Activated naive CD4-positive, alpha-beta T cell treated with anti-CD3 and anti-CD28 coated beads, Interleukin-2, amount 50 U/mL, for 72 hours (primary cell): ENCODE data around the gene PRAME. TPM values are rescaled to one million over a fixed set of nuclear protein-coding genes. Genes with fewer than 3 reads are reported as not detected.
"Not testable (repeated sequence)": the region's sequence is repeated elsewhere in the genome, so short reads cannot be mapped to it uniquely, and the experiment has no call there.

ENCODE experiments used
- ATAC-seq, 2 donors: fragments of 150-1000 bp; cut with Tn5 transposase; 2 replicates each; pipeline ENCODE4 v1.10.0; 2021; ENCODE audit warnings: mild to moderate bottlenecking in 2 of 2, moderate library complexity in 2 of 2
- DNase-seq, 2 donors: peaks; one replicate each; pipeline ENCODE4 v3.0.0; 2021 to 2022; ENCODE audit warnings: low spot score in 2 of 2
- H3K27ac Mint-ChIP-seq, 2 donors: one replicate each; pipeline ENCODE4 v1.8.0; 2022; ENCODE audit warnings: mild to moderate bottlenecking in 2 of 2, mixed read lengths in 2 of 2
- H3K36me3 Mint-ChIP-seq, 2 donors: one replicate each; pipeline ENCODE4 v1.8.0; 2022; ENCODE audit warnings: mixed read lengths in 2 of 2
- H3K9me3 Mint-ChIP-seq, 2 donors: one replicate each; pipeline ENCODE4 v1.8.0; 2022; ENCODE audit warnings: mixed read lengths in 2 of 2
- total RNA-seq, 2 donors: library from RNA; stranded (reverse); gene quantifications; one replicate each; pipeline ENCODE4 v1.2.3, GENCODE V29; 2022

The PRAME gene
- total RNA-seq, 2 donors from 2014 or later: 0.23 TPM; not detected in 1

DNA sequence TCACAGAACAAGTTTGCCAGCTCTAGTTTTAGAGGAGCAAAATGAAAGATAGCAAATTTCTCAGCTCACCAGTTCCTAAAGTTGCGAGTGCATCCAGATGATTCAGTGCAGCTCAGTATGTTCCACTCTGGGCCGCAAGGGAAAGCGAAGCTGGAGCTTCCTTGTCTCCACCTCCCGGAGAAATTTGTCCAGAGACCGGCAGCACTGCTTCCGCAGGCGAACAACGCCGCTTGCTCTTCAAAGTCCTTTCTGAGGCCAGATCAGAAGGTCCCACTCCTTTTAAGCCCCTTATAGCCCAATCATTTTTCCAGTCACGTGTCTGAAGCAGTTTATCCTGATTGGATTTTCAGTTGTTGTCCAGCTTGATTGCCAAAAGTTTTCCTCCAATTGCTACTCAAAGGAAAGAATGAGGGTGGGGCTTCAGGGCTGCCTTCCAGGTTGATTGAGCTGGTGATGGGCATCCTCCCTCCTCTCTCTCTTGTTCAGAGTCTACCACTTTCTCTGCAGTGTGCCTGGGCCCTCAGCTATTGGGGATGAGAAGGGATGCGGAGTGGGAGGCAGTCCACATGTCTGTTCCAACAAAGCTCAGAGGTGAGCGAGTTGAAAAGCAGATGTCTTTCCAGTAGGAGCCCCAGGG is 38.9 kb downstream of the PRAME start, which contains the start of gene ZNF280A:
TSS of gene ZNF280A (minus strand) at position 251 of the 637 bp plus-strand sequence. CDS start 4,640 bp downstream, outside the sequence.
- Mint-ChIP-seq H3K27ac (no peak within 1 kb of the TSS), H3K9me3 (no peaks in the 10 kb centered on the region), H3K36me3 (no peaks in the 10 kb centered on the region)
- DNase-seq (no peak), ATAC-seq (no peak)

GRCh38 chr22:22519591-22519990 is 39.5 kb downstream of the PRAME start:
- ATAC-seq (no peak), DNase-seq (no peak)
- H3K36me3 Mint-ChIP-seq: no peaks in the 10 kb centered on the region
- no peak overlapping the region for H3K27ac Mint-ChIP-seq
- no peaks in the 10 kb centered on the region for H3K9me3 Mint-ChIP-seq

GRCh38 chr22:22516992-22517391 is 42.1 kb downstream of the PRAME start:
- no peak for DNase-seq
- ATAC-seq: no peak
- H3K36me3 Mint-ChIP-seq: no peaks in the 10 kb centered on the region
- no peaks in the 10 kb centered on the region for H3K9me3 Mint-ChIP-seq
- H3K27ac Mint-ChIP-seq: no peak overlapping the region

DNA sequence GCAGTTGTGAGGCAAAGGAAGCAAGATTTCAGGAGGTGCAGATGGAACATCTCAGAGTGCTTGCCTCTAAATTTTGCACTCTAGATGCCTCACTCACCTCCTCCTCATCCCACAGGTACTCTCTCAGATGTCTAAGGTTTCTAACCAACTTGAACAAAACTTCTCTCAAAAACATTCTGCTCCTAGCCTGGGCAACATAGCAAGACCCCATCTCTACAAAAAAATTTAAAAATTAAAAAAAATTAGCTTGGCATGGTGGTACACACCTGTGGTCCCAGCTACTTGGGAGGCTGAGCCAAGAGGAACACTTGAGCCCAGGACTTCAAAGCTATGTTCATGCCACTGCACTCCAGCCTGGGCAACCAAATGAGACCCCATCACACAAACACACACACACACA is 43.2 kb downstream of the PRAME start:
- Mint-ChIP-seq H3K36me3 (no peaks in the 10 kb centered on the region), H3K27ac (no peak overlapping the region), H3K9me3 (no peaks in the 10 kb centered on the region)
- DNase-seq (no peak), ATAC-seq (no peak)

- not testable (repeated sequence) for ATAC-seq, H3K9me3 Mint-ChIP-seq, DNase-seq, H3K27ac Mint-ChIP-seq, H3K36me3 Mint-ChIP-seq
Measured at GRCh38 chr22:22514431-22514830, 44.6 kb downstream of the PRAME start.

GRCh38 chr22:22513619-22514018 is 45.4 kb downstream of the PRAME start:
- ATAC-seq: no peak
- no peak for DNase-seq
- Mint-ChIP-seq H3K9me3 (peaks cover 3 to 9% of the 10 kb centered on the region in 2 donors), H3K27ac (no peak overlapping the region), H3K36me3 (peaks cover 5 to 9% of the 10 kb centered on the region in 2 donors)

GRCh38 chr22:22512951-22513350 is 46.1 kb downstream of the PRAME start:
- Mint-ChIP-seq H3K9me3 (peaks cover 3 to 9% of the 10 kb centered on the region in 2 donors), H3K27ac (no peak overlapping the region), H3K36me3 (peaks cover 5 to 9% of the 10 kb centered on the region in 2 donors)
- DNase-seq (no peak), ATAC-seq (no peak)

- not testable (repeated sequence) for ATAC-seq, H3K27ac Mint-ChIP-seq, DNase-seq, H3K9me3 Mint-ChIP-seq
- H3K36me3 Mint-ChIP-seq: peaks cover 9 to 17% of the 10 kb centered on the region in 2 donors
Measured at GRCh38 chr22:22510833-22511232, 48.2 kb downstream of the PRAME start.

GRCh38 chr22:22509912-22510311 is 49.2 kb downstream of the PRAME start:
- not testable (repeated sequence) for DNase-seq, H3K27ac Mint-ChIP-seq, ATAC-seq, H3K9me3 Mint-ChIP-seq
- H3K36me3 Mint-ChIP-seq: peaks cover 12 to 21% of the 10 kb centered on the region in 2 donors

DNA sequence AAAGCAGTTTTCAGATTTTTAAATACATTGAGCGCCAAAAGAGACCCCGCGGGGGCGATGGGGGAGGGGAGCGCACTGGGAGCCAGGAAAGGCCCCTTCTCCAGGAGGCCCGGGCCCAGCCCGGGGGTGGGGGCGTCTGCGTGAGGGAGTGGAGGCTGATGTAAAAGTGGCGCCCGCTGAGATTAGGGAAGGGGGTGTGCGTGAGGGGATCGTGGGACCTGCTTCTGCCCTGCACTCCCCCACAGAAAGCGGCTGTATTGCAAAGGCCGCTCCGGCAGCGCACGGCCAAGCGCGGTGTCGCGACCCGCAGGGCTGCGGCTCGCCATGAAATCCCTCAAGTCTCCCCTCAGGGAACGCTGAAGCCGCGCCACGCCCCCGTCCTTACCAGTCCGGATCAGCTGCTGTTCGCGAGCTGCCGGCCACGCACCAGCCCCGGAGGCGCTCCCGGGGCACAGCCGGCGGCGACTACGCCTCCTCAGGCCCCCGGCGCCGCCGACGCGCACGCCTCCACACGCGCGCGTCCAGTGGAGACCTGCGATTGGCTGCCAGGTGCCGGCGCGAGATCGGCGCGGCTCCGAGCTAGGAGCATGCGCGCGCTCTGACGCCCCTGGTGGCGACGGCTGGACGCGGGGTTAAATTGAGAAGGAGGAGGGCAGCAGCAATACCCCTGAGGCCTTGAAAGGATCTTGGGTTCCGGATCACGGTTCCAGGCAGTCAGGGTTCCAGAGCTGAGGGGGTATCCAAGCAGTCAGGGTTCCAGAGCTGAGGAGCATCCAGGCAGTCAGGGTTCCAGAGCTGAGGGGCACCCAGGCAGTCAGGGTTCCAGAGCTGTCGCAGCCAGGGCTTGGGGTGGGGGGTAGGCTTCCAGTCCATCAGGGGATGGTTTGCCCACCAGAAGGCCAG is 50.5 kb downstream of the PRAME start, which contains the start of gene ZNF280B:
TSS of gene ZNF280B (minus strand) at position 469 of the 903 bp plus-strand sequence. CDS start 19,344 bp downstream, outside the sequence.
- DNase-seq: peak; percentile 82 to 91
- ATAC-seq: peak; percentile 98 to 99
- H3K27ac Mint-ChIP-seq: peak within 1 kb of the TSS in 1 of 2 donors; percentile 71
- peaks cover 3 to 9% of the 10 kb centered on the region in 2 donors for H3K9me3 Mint-ChIP-seq
- H3K36me3 Mint-ChIP-seq: peaks cover 19 to 26% of the 10 kb centered on the region in 2 donors

DNA sequence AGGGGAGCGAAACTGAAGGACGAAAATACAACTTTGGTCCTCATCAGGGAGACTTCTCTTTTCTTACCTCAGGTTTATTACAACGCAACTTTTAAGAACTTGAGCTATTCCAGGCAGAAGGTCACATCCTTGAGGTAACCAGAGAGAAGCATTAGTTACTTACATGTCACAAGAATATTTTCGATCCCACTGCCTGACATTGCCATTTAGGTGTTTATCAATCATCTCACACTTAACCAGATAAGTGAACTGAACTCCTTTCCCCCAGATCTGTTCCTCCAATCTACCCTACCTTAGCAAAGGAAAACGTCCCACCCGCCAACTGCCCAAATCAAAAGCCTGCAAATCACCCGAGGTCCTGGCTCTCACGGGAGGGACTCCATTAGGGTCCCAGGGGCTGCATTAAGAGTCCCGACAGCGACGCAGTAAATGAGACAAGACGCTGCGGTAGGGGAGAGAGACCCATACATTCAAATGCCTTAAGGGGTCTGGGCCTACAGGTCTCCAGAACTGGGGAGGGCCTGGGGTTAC is 51.3 kb downstream of the PRAME start:
- ATAC-seq: peak in 1 of 2 donors; percentile 5
- Mint-ChIP-seq H3K36me3 (peaks cover 19 to 26% of the 10 kb centered on the region in 2 donors), H3K27ac (peak overlapping the region in 1 of 2 donors; percentile 71)

GRCh38 chr22:22506736-22507135 is 52.3 kb downstream of the PRAME start:
- DNase-seq (no peak), ATAC-seq (no peak)
- no peak overlapping the region for H3K27ac Mint-ChIP-seq
- peaks cover 19 to 26% of the 10 kb centered on the region in 2 donors for H3K36me3 Mint-ChIP-seq
- peaks cover 3 to 9% of the 10 kb centered on the region in 2 donors for H3K9me3 Mint-ChIP-seq

More for the DNA sequence above, 51.3 kb downstream of the PRAME start:
- peak in 1 of 2 donors; percentile 3 for DNase-seq
- peaks cover 3 to 9% of the 10 kb centered on the region in 2 donors for H3K9me3 Mint-ChIP-seq

GRCh38 chr22:22498267-22498666 is 60.8 kb downstream of the PRAME start:
- DNase-seq (no peak), ATAC-seq (no peak)
- Mint-ChIP-seq H3K36me3 (peaks cover 0 to 5% of the 10 kb centered on the region in 2 donors), H3K27ac (no peak overlapping the region), H3K9me3 (no peaks in the 10 kb centered on the region)

Other genes with a start within 250 kb of the PRAME start
- 1 to 10 TPM; 2.4 to 2.8 TPM for gene ZNF280B, start 50.5 kb downstream of the PRAME start, total RNA-seq
- not detected for gene ZNF280A, start 39.0 kb downstream of the PRAME start, total RNA-seq
- not detected for gene GGTLC2, start 85.3 kb upstream of the PRAME start, total RNA-seq